Peyer's patch (tissue), 4 donors: ENCODE results near the gene ELOVL1.

Experiments used
- POLR2A ChIP-seq, 2 donors: fragments of 450-650 bp; IDR thresholded peaks; one replicate each; pipeline ENCODE4 v1.5.1; 2017; ENCODE audit warnings: antibody characterized with exemption in 2 of 2, mild to moderate bottlenecking in 2 of 2, moderate library complexity in 2 of 2
- TF ChIP-seq, protein P1 (sequence below), 6 experiments: fragments of 450-650 bp in 4 of 6; fragments of 200-600 bp in 2 of 6; sonication (generic) in 1 of 6; IDR thresholded peaks; one replicate each; pipeline ENCODE4 v1.5.1; 2017 to 2019; ENCODE audit warnings: antibody characterized with exemption in 6 of 6, mild to moderate bottlenecking in 3 of 6, moderate library complexity in 1 of 6

DNA sequence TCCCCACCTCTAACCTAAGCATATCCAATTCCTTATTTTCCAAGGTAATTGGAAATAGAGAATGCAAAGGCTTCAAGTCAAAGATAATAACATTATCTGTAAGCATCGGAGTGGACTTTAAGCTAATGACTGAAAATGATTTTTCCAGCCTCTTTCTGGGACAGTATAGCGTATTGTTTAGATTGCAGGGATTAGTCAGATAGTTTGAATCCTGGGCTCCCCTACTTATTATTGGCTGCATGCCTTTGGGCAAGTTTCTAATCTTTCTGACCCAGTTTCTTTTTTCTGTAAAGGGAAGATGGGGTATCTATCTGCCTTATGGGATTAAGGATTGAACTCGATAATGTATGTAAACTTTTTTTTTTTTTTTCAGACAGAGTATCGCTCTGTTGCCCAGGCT, 10.6 kb downstream of the ELOVL1 start:
- no peak for TF ChIP-seq POLR2A (IDR thresholded peaks at IDR 0.05)
- TF ChIP-seq, protein P1, sequence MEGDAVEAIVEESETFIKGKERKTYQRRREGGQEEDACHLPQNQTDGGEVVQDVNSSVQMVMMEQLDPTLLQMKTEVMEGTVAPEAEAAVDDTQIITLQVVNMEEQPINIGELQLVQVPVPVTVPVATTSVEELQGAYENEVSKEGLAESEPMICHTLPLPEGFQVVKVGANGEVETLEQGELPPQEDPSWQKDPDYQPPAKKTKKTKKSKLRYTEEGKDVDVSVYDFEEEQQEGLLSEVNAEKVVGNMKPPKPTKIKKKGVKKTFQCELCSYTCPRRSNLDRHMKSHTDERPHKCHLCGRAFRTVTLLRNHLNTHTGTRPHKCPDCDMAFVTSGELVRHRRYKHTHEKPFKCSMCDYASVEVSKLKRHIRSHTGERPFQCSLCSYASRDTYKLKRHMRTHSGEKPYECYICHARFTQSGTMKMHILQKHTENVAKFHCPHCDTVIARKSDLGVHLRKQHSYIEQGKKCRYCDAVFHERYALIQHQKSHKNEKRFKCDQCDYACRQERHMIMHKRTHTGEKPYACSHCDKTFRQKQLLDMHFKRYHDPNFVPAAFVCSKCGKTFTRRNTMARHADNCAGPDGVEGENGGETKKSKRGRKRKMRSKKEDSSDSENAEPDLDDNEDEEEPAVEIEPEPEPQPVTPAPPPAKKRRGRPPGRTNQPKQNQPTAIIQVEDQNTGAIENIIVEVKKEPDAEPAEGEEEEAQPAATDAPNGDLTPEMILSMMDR (IDR thresholded peaks at IDR 0.05), result no peak
